NCI-H146 treated with DMSO at 0.1 percent for 48 hours (cell line): ENCODE measurements around the gene GRB7.
"Not testable (repeated sequence)": the region's sequence is repeated elsewhere in the genome, so short reads cannot be mapped to it uniquely, and the experiment has no call there.

Experiments
- DNase-seq: peaks from one replicate; lab custom pipeline; 2025; ENCODE audit not compliant: unreplicated experiment; lab: John Stamatoyannopoulos, UW

Gene GRB7

DNA sequence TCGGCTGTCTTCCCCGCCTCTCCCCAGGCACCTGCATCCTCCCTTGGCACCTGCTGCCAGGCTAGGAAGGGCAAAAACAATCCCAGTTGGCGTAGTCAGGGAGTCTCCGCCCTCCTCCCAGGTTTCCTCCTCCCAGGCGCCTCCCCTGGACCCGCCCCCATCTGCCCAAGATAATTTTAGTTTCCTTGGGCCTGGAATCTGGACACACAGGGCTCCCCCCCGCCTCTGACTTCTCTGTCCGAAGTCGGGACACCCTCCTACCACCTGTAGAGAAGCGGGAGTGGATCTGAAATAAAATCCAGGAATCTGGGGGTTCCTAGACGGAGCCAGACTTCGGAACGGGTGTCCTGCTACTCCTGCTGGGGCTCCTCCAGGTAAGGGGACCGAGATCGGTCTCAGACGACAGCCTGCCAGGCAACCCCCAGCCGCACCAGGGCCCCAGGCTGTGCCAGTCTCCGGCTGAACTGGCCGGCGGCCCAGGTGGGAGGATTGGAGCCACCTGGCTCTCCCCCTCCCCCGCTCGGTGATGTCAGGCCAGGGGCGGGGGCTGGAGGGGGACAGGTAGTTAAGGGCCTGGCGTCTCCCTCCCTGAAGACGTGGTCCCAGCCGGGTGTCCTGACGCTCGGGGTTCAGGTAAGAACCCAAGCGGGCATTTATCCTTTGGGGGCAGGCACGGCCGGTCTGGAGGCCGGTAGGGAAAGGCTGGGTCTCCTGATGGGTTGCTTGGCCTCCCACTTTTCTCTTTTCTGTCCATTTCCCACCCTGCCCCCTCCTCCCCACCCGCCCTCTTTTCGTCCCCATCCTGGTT, at the start of gene GRB7:
GRB7 (plus strand) TSS at position 179 of the 808 bp plus-strand sequence. CDS start 4,364 bp downstream, outside the sequence.
- DNase-seq: peak; percentile 61

DNA sequence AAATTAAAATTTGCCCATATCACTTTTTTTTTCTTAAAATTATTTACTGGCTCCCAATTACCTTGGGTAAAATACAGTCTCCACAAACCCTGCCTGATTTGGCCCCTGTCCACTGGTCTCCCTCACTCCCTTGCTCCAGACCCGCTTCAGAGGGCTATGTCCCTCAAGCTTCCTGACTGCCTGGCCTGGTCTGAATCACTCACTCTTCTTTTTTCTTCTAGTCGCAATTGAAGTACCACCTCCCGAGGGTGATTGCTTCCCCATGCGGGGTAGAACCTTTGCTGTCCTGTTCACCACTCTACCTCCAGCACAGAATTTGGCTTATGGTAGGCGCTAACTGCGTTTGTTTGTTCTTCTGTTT, 49.3 kb upstream of the GRB7 start:
- no peak for DNase-seq

DNA sequence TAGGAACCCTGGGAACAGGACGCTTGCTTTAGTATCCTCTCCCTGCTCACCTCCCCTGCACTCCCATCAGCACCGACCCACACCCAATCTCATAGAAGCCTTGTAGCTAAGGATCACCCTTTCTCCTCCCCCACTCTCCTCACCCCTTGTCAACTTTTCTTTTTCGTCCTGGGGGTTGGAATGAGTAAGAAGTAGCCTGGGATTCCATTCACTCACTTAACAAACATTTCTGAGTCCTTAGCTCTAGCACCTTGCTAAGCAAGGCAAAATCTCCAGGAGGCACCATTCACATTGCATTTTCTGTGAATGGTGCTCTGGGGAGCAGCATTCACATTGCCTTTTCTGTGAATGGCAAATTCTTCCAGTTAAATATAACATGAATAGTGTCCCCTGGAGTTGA, 48.8 kb upstream of the GRB7 start:
- no peak for DNase-seq

DNA sequence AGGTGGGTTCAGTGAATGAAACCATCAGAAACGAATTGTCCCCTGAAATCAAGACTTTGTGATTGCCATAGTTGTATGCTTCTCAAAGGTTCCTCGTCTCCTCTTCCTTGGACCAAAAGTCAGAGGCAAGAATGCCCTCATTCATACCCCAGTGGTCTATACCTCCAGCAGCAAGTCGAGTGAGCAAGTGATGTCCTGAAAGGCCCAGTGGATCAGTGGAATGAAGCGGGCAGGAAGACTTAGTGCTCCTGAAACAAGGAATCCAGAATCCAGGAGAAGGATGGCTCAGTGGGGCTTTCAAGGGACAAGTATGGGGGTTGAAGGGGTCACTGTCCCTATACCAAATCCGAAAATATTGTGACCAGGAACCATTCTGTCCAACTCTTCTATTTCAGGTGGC, 43.1 kb upstream of the GRB7 start:
- DNase-seq: no peak

DNA sequence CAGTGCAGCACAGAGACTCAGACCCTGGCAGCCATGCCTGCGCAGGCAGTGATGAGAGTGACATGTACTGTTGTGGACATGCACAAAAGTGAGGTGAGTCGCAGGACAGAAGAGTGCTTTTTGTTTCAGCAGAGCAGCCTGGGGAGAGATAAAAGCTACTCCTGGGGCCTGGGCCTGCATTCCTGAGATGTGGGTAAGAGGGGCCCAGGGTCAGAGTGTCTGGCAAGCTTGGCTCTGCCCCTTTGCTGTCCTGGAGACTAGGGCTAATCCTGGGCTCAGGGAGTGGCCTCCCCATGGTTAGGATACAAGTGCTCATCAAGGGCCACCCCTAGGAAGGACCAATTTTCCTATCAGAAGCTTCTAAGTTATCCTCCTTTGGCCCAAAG, 42.7 kb upstream of the GRB7 start:
- no peak for DNase-seq

DNA sequence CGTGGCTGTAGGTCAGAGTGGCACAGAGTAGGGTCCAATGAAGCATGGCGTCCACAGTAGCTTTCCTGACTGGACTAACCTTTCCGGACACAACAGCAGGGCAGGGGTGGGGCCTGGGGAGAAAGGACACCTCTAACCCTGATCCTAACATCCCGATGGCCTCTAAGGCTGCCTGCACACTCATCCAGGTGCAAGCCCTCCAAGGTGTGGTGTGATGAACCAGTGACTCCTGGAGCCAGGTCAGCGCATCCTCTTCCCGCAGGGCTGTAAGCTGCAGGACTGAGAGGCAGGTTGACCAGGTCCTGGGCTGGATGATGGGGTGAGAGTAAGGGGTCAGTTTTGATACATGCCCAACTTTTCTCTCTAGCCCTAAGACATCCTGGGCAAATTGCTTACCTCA, 41.0 kb upstream of the GRB7 start:
- DNase-seq: no peak

DNA sequence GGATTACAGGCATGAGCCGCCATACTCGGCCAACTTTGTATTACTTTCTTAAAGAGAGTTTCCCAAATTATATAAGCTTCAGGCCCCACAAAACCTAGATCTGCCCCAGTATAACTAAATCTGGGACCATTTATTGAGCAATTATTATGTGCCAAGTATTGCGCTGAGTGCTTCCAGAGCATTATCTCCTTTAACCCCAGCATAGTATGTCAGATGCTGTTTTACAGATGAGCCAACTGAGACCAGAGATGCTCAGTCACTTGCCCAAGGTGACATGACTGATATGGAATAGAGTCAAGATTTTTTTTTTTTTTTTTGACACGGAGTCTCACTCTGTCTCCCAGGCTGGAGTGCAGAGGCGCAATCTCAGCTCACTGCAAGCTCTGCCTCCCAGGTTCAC, 39.8 kb upstream of the GRB7 start:
- no peak for DNase-seq

DNA sequence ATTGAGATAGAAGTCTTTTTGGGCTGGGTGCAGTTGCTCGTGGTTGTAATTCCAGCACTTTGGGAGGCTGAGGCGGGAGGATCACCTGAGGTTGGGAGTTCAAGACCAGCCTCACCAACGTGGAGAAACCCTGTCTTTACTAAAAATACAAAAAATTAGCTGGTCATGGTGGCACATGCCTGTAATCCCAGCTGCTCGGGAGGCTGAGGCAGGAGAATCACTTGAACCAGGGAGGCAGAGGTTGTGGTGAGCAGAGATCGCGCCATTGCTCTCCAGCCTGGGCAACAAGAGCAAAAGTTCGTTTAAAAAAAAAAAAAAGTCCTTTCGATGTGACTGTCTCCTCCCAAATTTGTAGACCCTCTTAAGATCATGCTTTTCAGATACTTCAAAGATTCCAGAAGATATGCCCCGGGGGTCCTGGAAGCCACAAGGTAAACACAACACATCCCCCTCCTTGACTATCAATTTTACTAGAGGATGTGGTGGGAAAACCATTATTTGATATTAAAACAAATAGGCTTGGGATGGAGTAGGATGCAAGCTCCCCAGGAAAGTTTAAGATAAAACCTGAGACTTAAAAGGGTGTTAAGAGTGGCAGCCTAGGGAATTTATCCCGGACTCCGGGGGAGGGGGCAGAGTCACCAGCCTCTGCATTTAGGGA, 38.5 kb upstream of the GRB7 start:
- not testable (repeated sequence) for DNase-seq

DNA sequence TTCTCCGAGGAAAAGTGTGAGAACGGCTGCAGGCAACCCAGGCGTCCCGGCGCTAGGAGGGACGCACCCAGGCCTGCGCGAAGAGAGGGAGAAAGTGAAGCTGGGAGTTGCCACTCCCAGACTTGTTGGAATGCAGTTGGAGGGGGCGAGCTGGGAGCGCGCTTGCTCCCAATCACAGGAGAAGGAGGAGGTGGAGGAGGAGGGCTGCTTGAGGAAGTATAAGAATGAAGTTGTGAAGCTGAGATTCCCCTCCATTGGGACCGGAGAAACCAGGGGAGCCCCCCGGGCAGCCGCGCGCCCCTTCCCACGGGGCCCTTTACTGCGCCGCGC, 38.0 kb upstream of the GRB7 start, which contains the start of gene ERBB2:
ERBB2 (plus strand) TSS at position 247 of the 330 bp plus-strand sequence. CDS start 175 bp downstream, outside the sequence.
- DNase-seq: no peak

DNA sequence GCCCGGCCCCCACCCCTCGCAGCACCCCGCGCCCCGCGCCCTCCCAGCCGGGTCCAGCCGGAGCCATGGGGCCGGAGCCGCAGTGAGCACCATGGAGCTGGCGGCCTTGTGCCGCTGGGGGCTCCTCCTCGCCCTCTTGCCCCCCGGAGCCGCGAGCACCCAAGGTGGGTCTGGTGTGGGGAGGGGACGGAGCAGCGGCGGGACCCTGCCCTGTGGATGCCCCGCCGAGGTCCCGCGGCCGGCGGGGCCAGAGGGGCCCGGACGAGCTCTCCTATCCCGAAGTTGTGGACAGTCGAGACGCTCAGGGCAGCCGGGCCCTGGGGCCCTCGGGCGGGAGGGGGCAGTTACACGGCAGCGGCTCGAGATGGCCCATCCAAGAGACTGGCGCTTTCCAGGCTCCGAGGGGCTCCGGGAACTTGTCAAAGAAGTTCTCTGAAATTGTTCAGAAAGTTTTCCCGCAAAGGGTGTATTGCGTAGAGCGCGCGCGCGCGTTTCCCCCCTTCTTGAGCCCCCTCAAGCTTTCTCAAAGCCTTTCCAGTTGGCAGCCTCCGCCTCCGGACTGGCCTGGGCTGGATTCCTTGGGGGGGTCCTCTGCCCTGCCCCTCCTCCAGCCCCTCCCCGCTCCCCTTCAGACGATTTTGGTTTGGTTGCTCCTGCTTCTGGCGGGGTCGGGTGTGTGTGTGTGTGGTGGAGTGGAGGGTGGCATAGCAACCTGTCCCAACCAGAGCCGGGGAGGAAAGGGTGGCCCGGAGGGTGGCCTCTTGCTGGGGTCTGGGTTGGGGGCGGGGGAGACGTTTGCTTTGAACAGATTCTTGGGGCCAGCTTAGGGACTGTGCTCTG, 37.4 kb upstream of the GRB7 start:
- no peak for DNase-seq

DNA sequence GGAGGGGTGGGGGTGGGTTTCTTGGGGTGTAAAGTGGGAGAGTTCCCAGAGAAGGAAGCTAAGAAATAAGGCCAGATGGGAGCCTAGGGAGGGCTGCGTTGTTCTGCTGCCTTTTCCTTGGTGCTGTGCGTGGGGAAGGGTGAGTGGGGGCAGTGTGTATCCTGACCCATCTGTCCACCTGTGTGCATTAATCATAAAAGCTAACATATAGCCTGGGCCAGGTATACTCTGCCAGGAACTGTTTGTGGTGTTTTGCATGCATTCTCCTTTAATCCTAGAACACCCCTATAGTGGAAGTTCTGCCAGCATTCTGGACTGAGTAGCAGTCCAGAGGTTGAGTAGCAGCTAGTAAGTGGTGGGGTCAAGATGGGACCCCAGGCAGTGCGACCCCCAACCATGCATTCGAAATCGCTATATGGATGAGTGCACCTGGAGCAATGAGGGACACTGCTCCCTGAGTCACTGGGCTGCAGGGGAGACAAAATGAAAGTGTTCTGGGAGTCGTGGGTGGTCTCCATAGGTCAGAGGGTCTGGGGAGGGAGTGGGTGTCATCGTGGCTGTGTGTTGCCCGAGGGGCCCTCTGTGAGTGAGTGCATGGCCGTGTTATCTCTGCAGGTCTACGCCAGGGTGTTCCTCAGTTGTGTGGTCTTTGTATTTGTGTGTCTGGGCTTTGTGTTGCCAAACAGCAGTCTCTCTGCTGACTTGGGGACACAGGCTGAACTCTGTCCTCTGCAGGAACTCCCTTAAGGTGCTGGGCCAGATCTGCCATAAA, 36.5 kb upstream of the GRB7 start:
- no peak for DNase-seq

DNA sequence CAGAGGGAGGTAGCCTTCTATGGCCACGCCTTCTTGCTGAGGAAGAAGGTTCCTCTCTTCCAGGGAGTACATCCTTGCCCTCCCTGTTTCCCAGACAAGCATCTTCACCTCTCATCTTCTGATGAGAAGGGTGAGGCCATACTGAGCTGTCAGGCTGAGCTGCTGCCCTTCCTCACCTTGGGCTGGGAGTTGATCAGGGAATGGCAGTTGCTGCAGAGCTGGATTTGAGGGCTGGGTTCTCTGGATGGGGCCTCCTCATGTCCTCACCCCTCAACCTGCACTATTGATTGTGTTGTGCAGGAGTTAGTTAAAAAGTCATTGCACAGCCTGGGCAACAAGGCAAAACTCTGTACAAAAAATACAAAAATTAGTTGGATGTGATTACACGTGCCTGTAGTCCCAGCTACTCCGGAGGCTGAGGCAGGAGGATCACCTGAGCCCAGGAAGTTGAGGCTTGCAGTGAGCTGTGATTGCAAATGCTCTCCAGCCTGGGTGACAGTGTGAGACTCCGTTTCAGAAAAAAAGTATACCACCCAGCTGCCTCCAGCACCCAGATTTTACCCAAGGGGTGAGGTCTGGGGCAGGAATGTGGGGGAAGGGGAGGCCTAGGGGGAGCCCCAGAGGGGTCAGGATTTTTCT, 35.8 kb upstream of the GRB7 start:
- no peak for DNase-seq

DNA sequence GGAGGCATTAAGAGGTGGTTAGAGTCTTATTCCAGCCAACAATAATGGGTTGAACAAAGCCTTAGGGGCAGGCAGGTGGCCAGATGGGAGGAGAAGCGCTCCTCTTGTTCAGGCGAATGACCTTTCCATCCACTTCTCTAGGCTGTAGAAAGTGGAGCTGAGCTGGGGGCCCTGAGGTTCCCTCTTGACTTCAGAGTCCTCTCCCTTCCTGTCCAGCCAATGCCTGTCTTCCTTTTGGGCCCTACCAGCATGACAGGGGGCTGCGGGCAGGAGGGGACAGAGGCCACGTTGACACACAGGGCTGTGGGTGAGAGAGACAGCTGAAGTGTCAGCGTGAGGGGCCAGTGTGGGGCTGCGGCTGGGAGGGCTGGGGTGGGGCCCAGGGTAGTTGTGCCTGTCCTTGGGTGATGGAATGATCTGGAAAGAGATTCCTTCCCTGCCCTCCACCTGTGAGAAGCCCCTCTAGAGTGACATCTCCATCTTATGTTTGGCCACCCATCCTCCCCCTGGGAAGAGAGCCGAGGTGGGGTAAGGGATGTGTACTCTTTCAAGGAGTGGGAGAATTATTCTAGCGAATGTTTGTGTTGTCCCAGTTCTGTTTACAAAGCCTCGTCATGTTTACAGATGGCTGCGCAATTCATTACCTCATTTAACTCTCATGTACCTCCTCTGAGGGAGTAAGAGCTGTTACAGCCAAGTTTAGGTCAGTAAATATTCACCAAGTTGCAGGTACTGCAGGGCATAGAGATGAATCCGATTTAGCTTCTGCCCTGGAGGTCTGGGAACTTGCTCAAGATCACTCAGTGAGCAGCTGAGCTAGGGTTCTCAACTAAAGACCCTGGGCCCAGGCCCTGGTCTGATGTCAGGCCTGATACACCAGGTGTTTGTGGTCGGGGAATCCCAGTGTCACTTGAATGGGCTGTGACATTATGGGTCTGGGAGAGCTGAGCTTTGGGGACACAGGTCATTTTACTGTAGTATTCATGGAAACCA, 34.5 kb upstream of the GRB7 start:
- DNase-seq: no peak

DNA sequence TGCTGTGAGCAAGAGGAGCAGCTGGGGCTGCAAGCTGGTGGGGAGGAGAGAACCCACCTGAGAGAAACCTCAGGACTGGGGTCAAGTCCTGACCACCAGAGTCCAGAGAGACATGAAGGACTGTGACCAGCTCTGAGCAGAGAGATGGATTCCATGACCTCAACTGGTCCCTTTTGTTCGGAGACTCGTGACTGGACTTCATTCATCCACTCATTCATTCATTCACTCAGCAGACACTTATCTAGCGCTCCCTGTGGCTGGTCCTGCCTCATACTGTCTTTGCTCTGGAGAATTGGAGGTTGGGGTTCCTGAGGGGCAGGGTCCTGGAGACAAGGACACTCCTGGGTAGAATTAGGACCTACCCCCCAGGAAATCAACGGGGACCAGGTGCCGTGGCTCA, 33.8 kb upstream of the GRB7 start:
- no peak for DNase-seq

DNA sequence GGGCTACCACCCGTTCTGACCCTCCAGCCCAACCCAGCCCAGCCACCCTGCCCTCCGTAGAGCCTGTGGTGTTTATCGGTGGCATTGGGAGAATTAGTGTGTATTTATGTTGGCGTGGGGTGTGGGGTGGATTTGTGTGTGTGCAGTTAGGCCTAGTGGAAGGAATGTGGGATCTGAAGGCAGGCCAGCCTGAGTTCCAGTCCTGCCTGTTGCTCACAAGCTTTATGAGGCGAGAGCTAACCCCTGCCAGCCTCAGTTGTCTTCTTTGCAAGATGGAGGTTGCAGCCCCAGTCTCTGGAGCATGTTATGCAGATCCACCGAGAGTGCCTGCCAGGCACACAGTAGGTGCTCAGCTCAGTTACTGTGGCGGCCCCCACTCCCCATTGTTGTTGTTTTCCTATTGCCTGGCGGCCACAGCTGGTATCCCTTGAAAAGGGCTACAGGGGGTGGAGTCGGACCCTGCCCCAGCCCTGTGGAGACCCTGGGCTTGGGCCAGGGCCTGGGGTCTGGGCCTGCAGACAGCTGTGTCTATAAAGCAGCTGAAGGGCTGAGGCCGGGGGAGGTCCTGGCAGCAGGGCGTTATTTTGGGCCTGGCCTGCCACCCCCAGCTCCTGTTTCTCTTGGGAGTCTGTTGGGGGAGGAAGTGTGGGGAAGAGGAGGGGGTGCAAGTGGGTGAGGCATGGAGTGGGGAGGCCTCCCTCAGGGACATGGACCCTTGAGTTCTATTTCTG, 32.8 kb upstream of the GRB7 start:
- DNase-seq: no peak

DNA sequence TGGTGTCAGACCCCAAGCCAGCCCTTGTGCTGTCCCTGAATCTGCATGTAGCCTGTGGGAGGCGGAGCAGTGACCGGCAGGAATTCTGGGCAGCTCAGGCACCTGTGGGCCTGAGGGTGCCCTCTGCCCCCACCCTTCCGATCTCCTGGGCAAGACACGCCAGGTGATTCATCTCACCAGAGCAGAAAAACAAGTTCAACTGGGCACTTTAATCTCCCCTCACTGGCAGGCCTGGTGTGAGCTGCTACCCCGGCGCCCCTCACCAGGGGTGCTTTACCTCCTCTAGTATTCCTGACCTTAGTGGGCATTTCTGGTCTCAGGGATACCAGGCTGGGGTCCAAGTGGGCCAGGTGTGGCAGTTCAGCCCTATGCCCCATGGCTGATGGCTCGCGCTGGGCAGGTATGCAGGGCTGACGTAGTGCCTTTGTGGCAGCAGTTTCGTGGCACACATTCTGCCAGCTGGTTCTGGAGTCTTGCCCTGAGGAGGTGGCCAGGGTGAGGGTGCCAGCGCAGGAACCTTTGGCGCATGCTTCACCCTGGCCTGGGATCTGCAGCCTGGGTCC, 31.9 kb upstream of the GRB7 start:
- DNase-seq: no peak

DNA sequence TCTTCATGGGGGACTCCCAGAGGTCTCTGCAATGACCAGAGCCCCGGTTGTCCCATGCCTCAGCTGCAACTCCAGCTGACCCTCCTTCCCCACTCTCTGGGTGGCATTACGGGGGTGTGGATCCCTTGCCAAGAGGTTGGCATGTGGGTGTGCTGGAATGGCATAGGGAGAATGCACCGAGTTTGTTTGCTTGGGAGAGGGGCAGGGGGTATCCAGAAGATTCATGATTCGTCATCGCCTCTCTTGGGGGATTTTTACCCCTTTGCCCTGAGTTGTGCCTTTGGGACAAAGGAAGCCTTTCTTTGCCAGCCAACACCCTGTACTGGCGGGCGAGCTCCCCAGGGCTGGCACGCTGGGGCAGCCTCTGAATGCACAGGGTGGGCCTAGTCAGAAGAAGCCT, 31.4 kb upstream of the GRB7 start:
- no peak for DNase-seq

DNA sequence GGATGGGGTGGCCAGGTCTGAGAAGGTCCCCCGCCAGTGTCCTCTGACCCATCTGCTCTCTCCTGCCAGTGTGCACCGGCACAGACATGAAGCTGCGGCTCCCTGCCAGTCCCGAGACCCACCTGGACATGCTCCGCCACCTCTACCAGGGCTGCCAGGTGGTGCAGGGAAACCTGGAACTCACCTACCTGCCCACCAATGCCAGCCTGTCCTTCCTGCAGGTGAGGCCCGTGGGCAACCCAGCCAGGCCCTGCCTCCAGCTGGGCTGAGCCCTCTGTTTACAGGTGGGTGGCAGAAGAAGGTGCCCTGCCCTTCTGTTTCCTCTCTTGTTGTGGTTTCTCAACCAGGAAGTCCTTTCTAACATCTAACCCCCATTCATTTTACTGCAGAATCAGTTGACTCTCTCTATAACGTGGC, 30.8 kb upstream of the GRB7 start:
- no peak for DNase-seq
